GM23338 (cell line): Measurements from ENCODE around the gene VWA5A. TPM values are rescaled to one million over a fixed set of nuclear protein-coding genes. Genes with fewer than 3 reads are reported as not detected.

Experiments
- ATAC-seq: fragments of 200-7000 bp; cut with Tn5 transposase; 3 replicates; pipeline ENCODE4 v1.9.1; 2020
- DNase-seq: peaks from one replicate; pipeline ENCODE4 v3.0.0-alpha.2; 2015; ENCODE audit warnings: low spot score
- H2AFZ ChIP-seq: fragments of 200-600 bp; sonication (generic); 2 replicates; pipeline ENCODE4 v1.8.0; 2016; ENCODE audit warnings: antibody characterized with exemption, mild to moderate bottlenecking, moderate library complexity
- H3F3A ChIP-seq: fragments of 200-600 bp; sonication (generic); replicated peaks from 2 replicates; pipeline ENCODE4 v1.8.0; 2017; ENCODE audit warnings: antibody characterized with exemption, mixed run types, low read depth
- H3K27ac ChIP-seq: fragments of 200-600 bp; sonication (generic); 2 replicates; pipeline ENCODE4 v1.6.1; 2016; ENCODE audit warnings: low read depth
- H3K27me3 ChIP-seq: fragments of 200-600 bp; sonication (generic); 2 replicates; pipeline ENCODE4 v1.8.0; 2016; ENCODE audit warnings: mild to moderate bottlenecking, mixed run types, moderate library complexity; ENCODE audit not compliant: insufficient read depth
- H3K36me3 ChIP-seq: fragments of 200-600 bp; sonication (generic); 2 replicates; pipeline ENCODE4 v1.8.0; 2016; ENCODE audit warnings: mild to moderate bottlenecking; ENCODE audit not compliant: insufficient read depth
- H3K4me1 ChIP-seq: fragments of 200-600 bp; sonication (generic); 2 replicates; pipeline ENCODE4 v1.8.0; 2016; ENCODE audit warnings: mild to moderate bottlenecking, moderate library complexity; ENCODE audit not compliant: insufficient read depth
- H3K4me2 ChIP-seq: fragments of 200-600 bp; sonication (generic); 2 replicates; pipeline ENCODE4 v1.7.1; 2017; ENCODE audit warnings: mixed run types
- H3K4me3 ChIP-seq: fragments of 200-600 bp; sonication (generic); 2 replicates; pipeline ENCODE4 v1.6.1; 2016; ENCODE audit warnings: mixed run types
- H3K79me2 ChIP-seq: fragments of 200-600 bp; sonication (generic); replicated peaks from 2 replicates; pipeline ENCODE4 v1.8.0; 2017; ENCODE audit warnings: mild to moderate bottlenecking; ENCODE audit not compliant: insufficient read depth
- H3K9me2 ChIP-seq: fragments of 200-600 bp; sonication (generic); 2 replicates; pipeline ENCODE4 v1.8.0; 2017; ENCODE audit not compliant: insufficient read depth
- H4K20me1 ChIP-seq: fragments of 200-600 bp; sonication (generic); replicated peaks from 2 replicates; pipeline ENCODE4 v1.8.0; 2017; ENCODE audit warnings: mild to moderate bottlenecking; ENCODE audit not compliant: insufficient read depth
- H3K27ac Mint-ChIP-seq: 2 replicates; pipeline ENCODE4 v1.8.0; 2020; ENCODE audit warnings: inconsistent platforms, mild to moderate bottlenecking, moderate library complexity, mixed read lengths
- H3K27me3 Mint-ChIP-seq: 3 replicates; pipeline ENCODE4 v1.8.0; 2022; ENCODE audit warnings: low read depth, mild to moderate bottlenecking, moderate library complexity, mixed read lengths, inconsistent platforms; ENCODE audit not compliant: insufficient read depth, poor library complexity
- H3K36me3 Mint-ChIP-seq: 3 replicates; pipeline ENCODE4 v1.8.0; 2021; ENCODE audit warnings: low read depth, mild to moderate bottlenecking, inconsistent platforms, moderate library complexity, mixed read lengths
- H3K4me1 Mint-ChIP-seq: 3 replicates; pipeline ENCODE4 v1.8.0; 2020; ENCODE audit warnings: mild to moderate bottlenecking, inconsistent platforms, mixed read lengths
- H3K4me3 Mint-ChIP-seq: 3 replicates; pipeline ENCODE4 v1.8.0; 2021; ENCODE audit warnings: moderate library complexity, mild to moderate bottlenecking, inconsistent platforms, mixed read lengths
- H3K9me3 Mint-ChIP-seq: 3 replicates; pipeline ENCODE4 v1.8.0; 2020; ENCODE audit warnings: moderate library complexity, mild to moderate bottlenecking, inconsistent platforms, mixed read lengths
- CREB1 ChIP-seq: fragments of 250-450 bp; sonication (Bioruptor Pico); IDR thresholded peaks from 2 replicates; pipeline ENCODE4 v1.5.0; 2020; ENCODE audit warnings: low read depth, mild to moderate bottlenecking, moderate library complexity
- CTCF ChIP-seq, 2 experiments: fragments of 200-600 bp in 1 of 2; sonication (generic) in 1 of 2; conservative IDR thresholded peaks; 2 replicates each; pipeline versions ENCODE4 v1.5.1 to v1.6.1; 2016 to 2017; ENCODE audit warnings: antibody characterized with exemption in 2 of 2, low read depth in 2 of 2, mild to moderate bottlenecking in 2 of 2, moderate library complexity in 1 of 2
- ETS1 ChIP-seq: IDR thresholded peaks from 2 replicates; pipeline ENCODE4 v1.6.1; 2016; ENCODE audit warnings: antibody characterized with exemption
- EZH2 ChIP-seq: fragments of 200-600 bp; sonication (generic); IDR thresholded peaks from one replicate; pipeline ENCODE4 v1.8.0; 2017; ENCODE audit warnings: antibody characterized with exemption, mild to moderate bottlenecking, low read depth; ENCODE audit not compliant: unreplicated experiment
- EZH2phosphoT487 ChIP-seq: fragments of 200-600 bp; sonication (generic); IDR thresholded peaks from one replicate; pipeline ENCODE4 v1.8.1; 2018; ENCODE audit warnings: antibody characterized with exemption; ENCODE audit not compliant: unreplicated experiment
- JUNB ChIP-seq: IDR thresholded peaks from one replicate; pipeline ENCODE4 v1.6.1; 2016; ENCODE audit warnings: antibody characterized with exemption; ENCODE audit not compliant: unreplicated experiment
- NANOG ChIP-seq: IDR thresholded peaks from 2 replicates; pipeline ENCODE4 v1.6.1; 2016; ENCODE audit warnings: antibody characterized with exemption, borderline replicate concordance
- POLR2AphosphoS5 ChIP-seq: IDR thresholded peaks from 2 replicates; pipeline ENCODE4 v1.6.1; 2016; ENCODE audit warnings: antibody characterized with exemption, low read depth
- STAT1 ChIP-seq: IDR thresholded peaks from one replicate; pipeline ENCODE4 v1.6.1; 2016; ENCODE audit warnings: antibody characterized with exemption; ENCODE audit not compliant: unreplicated experiment
- ZNF114 ChIP-seq: fragments of 250-450 bp; sonication (Bioruptor Pico); IDR thresholded peaks from 2 replicates; pipeline ENCODE4 v1.5.0; 2020; ENCODE audit warnings: mild to moderate bottlenecking, moderate library complexity
- ZNF331 ChIP-seq: fragments of 250-450 bp; sonication (Bioruptor Pico); IDR thresholded peaks from 2 replicates; pipeline ENCODE4 v1.5.0; 2020; ENCODE audit warnings: low read depth, mild to moderate bottlenecking, moderate library complexity
- polyA plus RNA-seq: library from polyadenylated mRNA; unstranded; fragments of >200 nt; fragmentation: Nextera tagmentation; extraction: Ambion mirVana; gene quantifications from 2 replicates; pipeline ENCODE4 v1.2.1, GENCODE V29; 2016
- total RNA-seq: library from RNA; depleted of rRNA; stranded (reverse); fragments of >200 nt; shearing (Covaris generic); gene quantifications from 2 replicates; pipeline ENCODE4 v1.2.3, GENCODE V29; 2014
- TF ChIP-seq, protein P1 (sequence below): IDR thresholded peaks from one replicate; pipeline ENCODE4 v1.6.1; 2018; ENCODE audit warnings: antibody characterized with exemption; ENCODE audit not compliant: unreplicated experiment
- TF ChIP-seq, protein P2 (sequence below): fragments of 250-450 bp; sonication (Bioruptor Pico); IDR thresholded peaks from 2 replicates; pipeline ENCODE4 v1.5.0; 2020; ENCODE audit warnings: mild to moderate bottlenecking, moderate library complexity

Gene VWA5A
- total and polyA plus RNA-seq, 2 experiments from 2014 or later = 10.0 to 13.5 TPM

DNA sequence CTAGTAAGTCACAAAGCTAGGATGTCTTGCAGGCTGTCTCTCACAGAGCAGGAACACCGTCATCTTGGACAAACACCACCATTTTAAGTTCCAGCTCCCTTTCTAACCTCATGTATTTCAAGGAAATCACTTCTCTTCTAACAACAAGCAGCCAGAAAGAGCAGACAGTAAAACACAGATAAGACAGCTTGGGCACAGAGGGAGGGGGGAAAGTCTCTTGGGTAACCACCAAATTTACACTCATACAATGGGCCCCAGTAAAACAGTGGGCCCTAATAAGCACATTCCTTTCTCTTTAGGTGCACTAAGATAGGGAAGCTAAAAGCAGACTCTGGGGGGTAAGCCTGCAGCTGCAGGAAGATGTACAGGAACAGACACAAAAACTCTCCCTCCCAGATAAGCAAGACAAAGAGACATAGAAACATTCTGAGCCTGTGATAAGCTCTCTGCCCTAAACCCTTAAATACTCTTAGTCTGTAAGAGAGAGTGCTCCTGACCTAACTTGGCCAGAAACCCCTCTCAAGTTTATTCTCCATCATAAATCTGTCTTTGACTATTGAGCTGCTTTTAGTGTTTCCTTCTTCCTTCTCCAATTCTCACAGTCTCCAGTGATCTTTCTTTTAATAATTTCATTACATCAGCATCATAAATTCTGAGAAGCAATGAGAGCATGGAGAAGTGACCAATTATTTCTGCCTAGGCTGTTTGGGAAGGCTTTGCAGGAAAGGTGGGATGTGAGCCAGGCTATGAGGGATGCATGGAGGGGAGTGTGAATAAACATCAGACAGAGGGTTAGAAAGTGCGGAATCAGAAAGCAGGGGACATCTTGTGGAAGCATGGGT lies 75.3 kb downstream of the VWA5A start:
- H3K36me3 ChIP-seq = no peaks in the 10 kb centered on the region
- no peak for ATAC-seq
- H3K4me3 ChIP-seq = no peak overlapping the region
- H3K79me2 ChIP-seq = no peaks in the 10 kb centered on the region
- H3K27me3 ChIP-seq = peaks cover 49% of the 10 kb centered on the region
- H3K4me2 ChIP-seq = peak overlapping the region; percentile 11; the same call in 1 of the 2 replicates
- H3K9me2 ChIP-seq = no peaks in the 10 kb centered on the region
- H3K36me3 Mint-ChIP-seq = no peaks in the 10 kb centered on the region
- H3K27ac ChIP-seq = no peak overlapping the region
- H2AFZ ChIP-seq = no peak overlapping the region
- TF ChIP-seq EZH2phosphoT487 (no peak), EZH2 (no peak), STAT1 (no peak), CREB1 (CRISPR knock-in tag) (no peak), CTCF (conservative IDR thresholded peaks at IDR 0.05; ENCODE audit: low read depth in 2 of 2) (no peak), ZNF331 (CRISPR knock-in tag) (no peak), NANOG (no peak), ZNF114 (CRISPR knock-in tag) (no peak), POLR2AphosphoS5 (no peak), JUNB (no peak), ETS1 (no peak)
- TF ChIP-seq, protein P1, sequence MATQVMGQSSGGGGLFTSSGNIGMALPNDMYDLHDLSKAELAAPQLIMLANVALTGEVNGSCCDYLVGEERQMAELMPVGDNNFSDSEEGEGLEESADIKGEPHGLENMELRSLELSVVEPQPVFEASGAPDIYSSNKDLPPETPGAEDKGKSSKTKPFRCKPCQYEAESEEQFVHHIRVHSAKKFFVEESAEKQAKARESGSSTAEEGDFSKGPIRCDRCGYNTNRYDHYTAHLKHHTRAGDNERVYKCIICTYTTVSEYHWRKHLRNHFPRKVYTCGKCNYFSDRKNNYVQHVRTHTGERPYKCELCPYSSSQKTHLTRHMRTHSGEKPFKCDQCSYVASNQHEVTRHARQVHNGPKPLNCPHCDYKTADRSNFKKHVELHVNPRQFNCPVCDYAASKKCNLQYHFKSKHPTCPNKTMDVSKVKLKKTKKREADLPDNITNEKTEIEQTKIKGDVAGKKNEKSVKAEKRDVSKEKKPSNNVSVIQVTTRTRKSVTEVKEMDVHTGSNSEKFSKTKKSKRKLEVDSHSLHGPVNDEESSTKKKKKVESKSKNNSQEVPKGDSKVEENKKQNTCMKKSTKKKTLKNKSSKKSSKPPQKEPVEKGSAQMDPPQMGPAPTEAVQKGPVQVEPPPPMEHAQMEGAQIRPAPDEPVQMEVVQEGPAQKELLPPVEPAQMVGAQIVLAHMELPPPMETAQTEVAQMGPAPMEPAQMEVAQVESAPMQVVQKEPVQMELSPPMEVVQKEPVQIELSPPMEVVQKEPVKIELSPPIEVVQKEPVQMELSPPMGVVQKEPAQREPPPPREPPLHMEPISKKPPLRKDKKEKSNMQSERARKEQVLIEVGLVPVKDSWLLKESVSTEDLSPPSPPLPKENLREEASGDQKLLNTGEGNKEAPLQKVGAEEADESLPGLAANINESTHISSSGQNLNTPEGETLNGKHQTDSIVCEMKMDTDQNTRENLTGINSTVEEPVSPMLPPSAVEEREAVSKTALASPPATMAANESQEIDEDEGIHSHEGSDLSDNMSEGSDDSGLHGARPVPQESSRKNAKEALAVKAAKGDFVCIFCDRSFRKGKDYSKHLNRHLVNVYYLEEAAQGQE = no peak
- TF ChIP-seq, protein P2, sequence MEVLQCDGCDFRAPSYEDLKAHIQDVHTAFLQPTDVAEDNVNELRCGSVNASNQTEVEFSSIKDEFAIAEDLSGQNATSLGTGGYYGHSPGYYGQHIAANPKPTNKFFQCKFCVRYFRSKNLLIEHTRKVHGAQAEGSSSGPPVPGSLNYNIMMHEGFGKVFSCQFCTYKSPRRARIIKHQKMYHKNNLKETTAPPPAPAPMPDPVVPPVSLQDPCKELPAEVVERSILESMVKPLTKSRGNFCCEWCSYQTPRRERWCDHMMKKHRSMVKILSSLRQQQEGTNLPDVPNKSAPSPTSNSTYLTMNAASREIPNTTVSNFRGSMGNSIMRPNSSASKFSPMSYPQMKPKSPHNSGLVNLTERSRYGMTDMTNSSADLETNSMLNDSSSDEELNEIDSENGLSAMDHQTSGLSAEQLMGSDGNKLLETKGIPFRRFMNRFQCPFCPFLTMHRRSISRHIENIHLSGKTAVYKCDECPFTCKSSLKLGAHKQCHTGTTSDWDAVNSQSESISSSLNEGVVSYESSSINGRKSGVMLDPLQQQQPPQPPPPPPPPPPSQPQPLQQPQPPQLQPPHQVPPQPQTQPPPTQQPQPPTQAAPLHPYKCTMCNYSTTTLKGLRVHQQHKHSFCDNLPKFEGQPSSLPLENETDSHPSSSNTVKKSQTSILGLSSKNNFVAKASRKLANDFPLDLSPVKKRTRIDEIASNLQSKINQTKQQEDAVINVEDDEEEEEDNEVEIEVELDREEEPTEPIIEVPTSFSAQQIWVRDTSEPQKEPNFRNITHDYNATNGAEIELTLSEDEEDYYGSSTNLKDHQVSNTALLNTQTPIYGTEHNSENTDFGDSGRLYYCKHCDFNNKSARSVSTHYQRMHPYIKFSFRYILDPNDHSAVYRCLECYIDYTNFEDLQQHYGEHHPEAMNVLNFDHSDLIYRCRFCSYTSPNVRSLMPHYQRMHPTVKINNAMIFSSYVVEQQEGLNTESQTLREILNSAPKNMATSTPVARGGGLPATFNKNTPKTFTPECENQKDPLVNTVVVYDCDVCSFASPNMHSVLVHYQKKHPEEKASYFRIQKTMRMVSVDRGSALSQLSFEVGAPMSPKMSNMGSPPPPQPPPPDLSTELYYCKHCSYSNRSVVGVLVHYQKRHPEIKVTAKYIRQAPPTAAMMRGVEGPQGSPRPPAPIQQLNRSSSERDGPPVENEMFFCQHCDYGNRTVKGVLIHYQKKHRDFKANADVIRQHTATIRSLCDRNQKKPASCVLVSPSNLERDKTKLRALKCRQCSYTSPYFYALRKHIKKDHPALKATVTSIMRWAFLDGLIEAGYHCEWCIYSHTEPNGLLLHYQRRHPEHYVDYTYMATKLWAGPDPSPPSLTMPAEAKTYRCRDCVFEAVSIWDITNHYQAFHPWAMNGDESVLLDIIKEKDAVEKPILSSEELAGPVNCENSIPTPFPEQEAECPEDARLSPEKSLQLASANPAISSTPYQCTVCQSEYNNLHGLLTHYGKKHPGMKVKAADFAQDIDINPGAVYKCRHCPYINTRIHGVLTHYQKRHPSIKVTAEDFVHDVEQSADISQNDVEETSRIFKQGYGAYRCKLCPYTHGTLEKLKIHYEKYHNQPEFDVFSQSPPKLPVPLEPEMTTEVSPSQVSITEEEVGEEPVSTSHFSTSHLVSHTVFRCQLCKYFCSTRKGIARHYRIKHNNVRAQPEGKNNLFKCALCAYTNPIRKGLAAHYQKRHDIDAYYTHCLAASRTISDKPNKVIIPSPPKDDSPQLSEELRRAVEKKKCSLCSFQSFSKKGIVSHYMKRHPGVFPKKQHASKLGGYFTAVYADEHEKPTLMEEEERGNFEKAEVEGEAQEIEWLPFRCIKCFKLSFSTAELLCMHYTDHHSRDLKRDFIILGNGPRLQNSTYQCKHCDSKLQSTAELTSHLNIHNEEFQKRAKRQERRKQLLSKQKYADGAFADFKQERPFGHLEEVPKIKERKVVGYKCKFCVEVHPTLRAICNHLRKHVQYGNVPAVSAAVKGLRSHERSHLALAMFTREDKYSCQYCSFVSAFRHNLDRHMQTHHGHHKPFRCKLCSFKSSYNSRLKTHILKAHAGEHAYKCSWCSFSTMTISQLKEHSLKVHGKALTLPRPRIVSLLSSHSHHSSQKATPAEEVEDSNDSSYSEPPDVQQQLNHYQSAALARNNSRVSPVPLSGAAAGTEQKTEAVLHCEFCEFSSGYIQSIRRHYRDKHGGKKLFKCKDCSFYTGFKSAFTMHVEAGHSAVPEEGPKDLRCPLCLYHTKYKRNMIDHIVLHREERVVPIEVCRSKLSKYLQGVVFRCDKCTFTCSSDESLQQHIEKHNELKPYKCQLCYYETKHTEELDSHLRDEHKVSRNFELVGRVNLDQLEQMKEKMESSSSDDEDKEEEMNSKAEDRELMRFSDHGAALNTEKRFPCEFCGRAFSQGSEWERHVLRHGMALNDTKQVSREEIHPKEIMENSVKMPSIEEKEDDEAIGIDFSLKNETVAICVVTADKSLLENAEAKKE (CRISPR knock-in tag) = no peak
- DNase-seq = peak; percentile 59
- H3K27ac Mint-ChIP-seq = no peak overlapping the region
- no peaks in the 10 kb centered on the region for H3K9me3 Mint-ChIP-seq
- peaks cover 34% of the 10 kb centered on the region for H3K4me1 Mint-ChIP-seq
- peaks cover 28% of the 10 kb centered on the region for H3K4me1 ChIP-seq
- peaks cover 33% of the 10 kb centered on the region for H3K27me3 Mint-ChIP-seq
- H4K20me1 ChIP-seq = no peaks in the 10 kb centered on the region
- no peaks in the 10 kb centered on the region for H3F3A ChIP-seq
- H3K4me3 Mint-ChIP-seq = no peak overlapping the region
